Activated T-helper 2 cell treated with anti-CD3 and anti-CD28 coated beads, Interferon-gamma antibody, Interleukin-2, Interleukin-4, amounts not matched to agents 10 μg/mL and 5 μg/mL and 100 μg/mL, durations not matched to agents 14 hours and 24 hours and 36 hours (primary cell): ENCODE data around the gene REELD1. TPM values are rescaled to one million over a fixed set of nuclear protein-coding genes. Genes with fewer than 3 reads are reported as not detected.

Source experiments
- DNase-seq: peaks from one replicate; pipeline ENCODE4 v3.0.0; 2021; ENCODE audit warnings: low spot score
- H3K27ac Mint-ChIP-seq: one replicate; pipeline ENCODE4 v1.8.0; 2021; ENCODE audit warnings: mixed read lengths
- H3K27me3 Mint-ChIP-seq: one replicate; pipeline ENCODE4 v1.8.0; 2021; ENCODE audit warnings: low read depth, mixed read lengths
- H3K36me3 Mint-ChIP-seq: one replicate; pipeline ENCODE4 v1.8.0; 2021; ENCODE audit warnings: low read depth, mixed read lengths
- H3K4me1 Mint-ChIP-seq: one replicate; pipeline ENCODE4 v1.8.0; 2021; ENCODE audit warnings: low read depth, mixed read lengths
- H3K4me3 Mint-ChIP-seq: one replicate; pipeline ENCODE4 v1.8.0; 2021; ENCODE audit warnings: low read depth, mild to moderate bottlenecking, moderate library complexity, mixed read lengths
- H3K9me3 Mint-ChIP-seq: one replicate; pipeline ENCODE4 v1.8.0; 2021; ENCODE audit warnings: mixed read lengths
- intact Hi-C: fragments of 100-400 bp; cut with micrococcal nuclease; formaldehyde crosslinking; loops from one replicate; pipeline ENCODE4 v1.15.1; 2023
- total RNA-seq: library from RNA; stranded (reverse); gene quantifications from 2 replicates; pipeline ENCODE4 v1.2.3, GENCODE V29; 2022

The REELD1 gene
- total RNA-seq, 1 donor from 2014 or later, result not detected

DNA sequence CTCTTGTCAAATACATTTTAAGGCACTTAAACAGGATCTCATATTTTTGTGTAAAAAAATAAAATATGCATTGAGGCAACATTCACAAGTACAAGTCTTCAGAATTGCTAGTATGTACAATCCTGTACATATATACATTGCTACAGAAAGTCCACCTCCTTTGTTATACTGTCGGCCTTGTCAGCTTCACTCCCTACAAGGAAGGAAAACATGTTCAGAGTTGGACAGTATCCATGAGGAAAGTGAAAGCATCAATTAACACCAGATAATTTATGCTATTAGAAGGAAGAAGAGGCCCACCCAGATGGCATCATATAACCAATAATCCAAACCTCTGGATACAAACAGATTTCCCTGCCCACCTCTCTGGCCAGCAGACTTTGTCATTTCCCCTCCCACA, 42.0 kb downstream of the REELD1 start:
- no peaks in the 10 kb centered on the region for H3K4me1 Mint-ChIP-seq
- no peaks in the 10 kb centered on the region for H3K9me3 Mint-ChIP-seq
- H3K27ac Mint-ChIP-seq, result no peak overlapping the region
- DNase-seq, result no peak
- H3K27me3 Mint-ChIP-seq, result no peaks in the 10 kb centered on the region
- peaks cover 8% of the 10 kb centered on the region for H3K36me3 Mint-ChIP-seq
- H3K4me3 Mint-ChIP-seq, result no peak overlapping the region
- intact Hi-C loops, result no loop called here

GRCh38 chr4:146257511-146257910, 43.2 kb downstream of the REELD1 start:
- H3K27me3 Mint-ChIP-seq, result no peaks in the 10 kb centered on the region
- intact Hi-C loops, result no loop called here
- no peak overlapping the region for H3K4me3 Mint-ChIP-seq
- peaks cover 8% of the 10 kb centered on the region for H3K36me3 Mint-ChIP-seq
- H3K27ac Mint-ChIP-seq, result no peak overlapping the region
- H3K9me3 Mint-ChIP-seq, result no peaks in the 10 kb centered on the region
- H3K4me1 Mint-ChIP-seq, result no peaks in the 10 kb centered on the region
- no peak for DNase-seq

- Mint-ChIP-seq H3K9me3 (no peaks in the 10 kb centered on the region), H3K36me3 (peaks cover 8% of the 10 kb centered on the region), H3K27me3 (no peaks in the 10 kb centered on the region), H3K4me3 (no peak overlapping the region), H3K4me1 (no peaks in the 10 kb centered on the region), H3K27ac (no peak overlapping the region)
- no peak for DNase-seq
- intact Hi-C loops, result no loop called here
Measured at GRCh38 chr4:146260521-146260920, 46.2 kb downstream of the REELD1 start.

GRCh38 chr4:146261041-146261440, 46.7 kb downstream of the REELD1 start:
- Mint-ChIP-seq H3K4me1 (no peaks in the 10 kb centered on the region), H3K27ac (no peak overlapping the region), H3K27me3 (no peaks in the 10 kb centered on the region), H3K4me3 (no peak overlapping the region), H3K36me3 (peaks cover 8% of the 10 kb centered on the region), H3K9me3 (no peaks in the 10 kb centered on the region)
- intact Hi-C loops, result no loop called here
- DNase-seq, result no peak

DNA sequence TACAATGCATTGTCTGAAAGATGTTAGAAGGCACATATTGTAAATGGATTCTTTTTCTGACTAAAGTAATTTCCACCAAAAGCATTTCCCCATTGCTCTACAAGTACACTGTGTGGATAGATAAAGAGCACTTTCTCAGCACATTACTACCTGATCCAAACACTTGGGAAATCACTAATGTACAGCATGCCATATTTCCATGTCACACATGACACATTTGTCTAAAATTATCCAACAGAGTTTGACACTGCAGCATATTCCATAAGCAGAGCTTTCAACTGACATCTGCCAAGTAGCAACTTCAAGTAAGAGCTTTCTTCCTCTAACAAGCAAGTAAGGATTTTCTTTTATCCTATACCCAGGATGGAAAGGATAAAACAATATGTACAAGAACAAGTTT, 49.5 kb downstream of the REELD1 start:
- no peaks in the 10 kb centered on the region for H3K9me3 Mint-ChIP-seq
- intact Hi-C loops, result no loop called here
- H3K4me3 Mint-ChIP-seq, result no peak overlapping the region
- DNase-seq, result no peak
- no peaks in the 10 kb centered on the region for H3K4me1 Mint-ChIP-seq
- H3K36me3 Mint-ChIP-seq, result peaks cover 4% of the 10 kb centered on the region
- no peaks in the 10 kb centered on the region for H3K27me3 Mint-ChIP-seq
- H3K27ac Mint-ChIP-seq, result no peak overlapping the region

DNA sequence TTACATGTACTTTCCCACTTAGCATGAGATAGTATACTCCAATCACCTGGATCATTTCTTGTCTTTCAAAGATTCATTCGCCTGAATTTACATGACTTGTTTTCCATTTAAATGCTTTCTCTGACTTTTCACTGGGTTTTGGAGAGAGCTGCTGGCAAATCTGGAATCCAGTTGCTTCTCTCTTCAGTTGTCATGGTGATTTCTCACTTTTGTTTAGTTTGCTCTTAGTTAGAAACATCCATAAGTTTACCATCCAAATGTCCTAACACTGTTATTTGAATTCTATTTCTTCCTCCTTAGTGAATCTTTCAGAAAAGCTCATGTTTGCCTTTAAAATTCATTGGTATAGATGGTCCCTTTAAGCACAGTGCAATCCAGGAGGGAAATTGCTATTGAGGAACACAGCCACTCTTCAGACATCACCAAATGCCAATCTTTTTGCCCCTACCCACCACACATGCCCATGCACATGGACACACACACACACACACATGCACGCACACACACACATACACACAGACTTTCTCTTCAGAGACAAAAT, 51.7 kb downstream of the REELD1 start:
- no peaks in the 10 kb centered on the region for H3K27me3 Mint-ChIP-seq
- no peaks in the 10 kb centered on the region for H3K9me3 Mint-ChIP-seq
- no peaks in the 10 kb centered on the region for H3K36me3 Mint-ChIP-seq
- H3K4me1 Mint-ChIP-seq, result no peaks in the 10 kb centered on the region
- H3K4me3 Mint-ChIP-seq, result no peak overlapping the region
- intact Hi-C loops, result no loop called here
- H3K27ac Mint-ChIP-seq, result no peak overlapping the region
- no peak for DNase-seq

DNA sequence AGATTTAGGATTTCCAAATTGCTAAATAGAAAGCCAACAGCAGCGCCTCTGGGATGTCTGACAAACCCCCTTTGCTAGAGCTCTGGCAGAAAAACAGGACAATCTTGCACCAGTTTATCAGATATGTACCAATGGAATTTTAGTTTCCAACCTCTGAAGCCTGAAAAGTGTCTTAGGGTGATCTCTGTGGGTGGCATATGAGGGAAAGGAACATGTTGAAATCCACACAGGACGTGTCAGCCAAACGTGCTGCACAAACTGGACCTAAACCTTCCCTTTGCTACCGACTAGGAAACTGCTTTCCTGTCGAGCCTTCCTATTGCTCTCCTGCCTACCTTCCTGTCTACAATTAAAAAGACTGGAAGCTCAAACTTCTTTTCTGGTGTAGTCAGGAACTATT, 53.5 kb downstream of the REELD1 start:
- Mint-ChIP-seq H3K4me3 (no peak overlapping the region), H3K9me3 (no peaks in the 10 kb centered on the region), H3K27ac (no peak overlapping the region), H3K27me3 (no peaks in the 10 kb centered on the region), H3K4me1 (no peaks in the 10 kb centered on the region), H3K36me3 (no peaks in the 10 kb centered on the region)
- intact Hi-C loops, result no loop called here
- DNase-seq, result no peak

GRCh38 chr4:146269228-146269653, 54.9 kb downstream of the REELD1 start:
- no peak for DNase-seq
- Mint-ChIP-seq H3K36me3 (no peaks in the 10 kb centered on the region), H3K27me3 (no peaks in the 10 kb centered on the region), H3K4me3 (no peak overlapping the region), H3K9me3 (no peaks in the 10 kb centered on the region), H3K4me1 (peaks cover 7% of the 10 kb centered on the region), H3K27ac (no peak overlapping the region)
- intact Hi-C loops, result no loop called here

GRCh38 chr4:146271466-146271865, 57.1 kb downstream of the REELD1 start:
- intact Hi-C loops, result loop anchor here (10.0 kb wide), 1 partner anchor 787 kb away; the partner anchor contains the start of gene SMAD1
- H3K27me3 Mint-ChIP-seq, result no peaks in the 10 kb centered on the region
- peak overlapping the region; percentile 1 for H3K27ac Mint-ChIP-seq
- H3K36me3 Mint-ChIP-seq, result no peaks in the 10 kb centered on the region
- H3K4me1 Mint-ChIP-seq, result peaks cover 7% of the 10 kb centered on the region
- H3K4me3 Mint-ChIP-seq, result no peak overlapping the region
- H3K9me3 Mint-ChIP-seq, result no peaks in the 10 kb centered on the region
- DNase-seq, result no peak

- intact Hi-C loops, result loop anchor here (1.0 to 10.0 kb wide), 2 partner anchors 30 to 789 kb away; partner anchors contain the start of gene SMAD1
- no peak for DNase-seq
- H3K4me3 Mint-ChIP-seq, result no peak overlapping the region
- H3K27ac Mint-ChIP-seq, result peak overlapping the region; percentile 5
- peaks cover 7% of the 10 kb centered on the region for H3K4me1 Mint-ChIP-seq
- H3K27me3 Mint-ChIP-seq, result no peaks in the 10 kb centered on the region
- no peaks in the 10 kb centered on the region for H3K9me3 Mint-ChIP-seq
- no peaks in the 10 kb centered on the region for H3K36me3 Mint-ChIP-seq
Measured at GRCh38 chr4:146273204-146273901, 59.0 kb downstream of the REELD1 start.

- Mint-ChIP-seq H3K4me1 (peaks cover 7% of the 10 kb centered on the region), H3K4me3 (no peak overlapping the region), H3K36me3 (no peaks in the 10 kb centered on the region), H3K27me3 (no peaks in the 10 kb centered on the region), H3K9me3 (no peaks in the 10 kb centered on the region), H3K27ac (no peak overlapping the region)
- DNase-seq, result no peak
- intact Hi-C loops, result loop anchor here (10.0 kb wide), 1 partner anchor 790 kb away; the partner anchor contains the start of gene SMAD1
Measured at GRCh38 chr4:146274774-146275173, 60.4 kb downstream of the REELD1 start.

- intact Hi-C loops, result loop anchor here (10.0 kb wide), 1 partner anchor 791 kb away; the partner anchor contains the start of gene SMAD1
- H3K9me3 Mint-ChIP-seq, result no peaks in the 10 kb centered on the region
Measured at GRCh38 chr4:146275370-146275769, 61.0 kb downstream of the REELD1 start.

DNA sequence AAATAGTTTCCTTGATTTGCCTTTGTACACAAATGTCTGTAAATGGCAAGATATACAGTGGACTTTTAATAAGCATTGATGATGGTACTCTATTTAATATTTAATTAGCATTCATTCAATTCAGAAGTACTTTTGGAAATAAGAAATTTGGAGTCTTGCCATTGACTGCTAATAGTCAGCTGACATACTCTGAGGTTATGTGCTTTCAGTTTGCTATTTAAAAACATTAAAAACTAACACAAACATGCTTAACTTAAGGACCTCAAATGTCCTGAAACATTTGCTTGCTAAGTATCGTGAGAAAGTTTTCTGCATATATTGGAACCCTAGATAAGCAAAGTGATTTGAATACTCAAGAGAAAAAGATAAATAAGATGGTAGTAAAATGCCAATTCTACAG, 64.6 kb downstream of the REELD1 start:
- Mint-ChIP-seq H3K4me3 (no peak overlapping the region), H3K36me3 (no peaks in the 10 kb centered on the region), H3K9me3 (no peaks in the 10 kb centered on the region), H3K4me1 (no peaks in the 10 kb centered on the region), H3K27ac (no peak overlapping the region), H3K27me3 (no peaks in the 10 kb centered on the region)
- no peak for DNase-seq
- intact Hi-C loops, result loop anchor here (10.0 kb wide), 1 partner anchor 794 kb away; the partner anchor contains the start of gene SMAD1

More at GRCh38 chr4:146275370-146275769, 61.0 kb downstream of the REELD1 start:
- Mint-ChIP-seq H3K27ac (no peak overlapping the region), H3K36me3 (no peaks in the 10 kb centered on the region), H3K4me3 (no peak overlapping the region), H3K4me1 (peaks cover 7% of the 10 kb centered on the region), H3K27me3 (no peaks in the 10 kb centered on the region)
- DNase-seq, result no peak
